Ishikawa (cell line): ENCODE measurements around the gene RETREG1.

Experiments used
- CEBPB ChIP-seq: IDR thresholded peaks from 2 replicates; pipeline ENCODE4 v1.6.1; 2012
- CREB1 ChIP-seq: IDR thresholded peaks from 2 replicates; pipeline ENCODE4 v1.6.1; 2012; ENCODE audit warnings: low read depth
- EGR1 ChIP-seq: IDR thresholded peaks from 2 replicates; pipeline ENCODE4 v1.6.1; 2012
- EP300 ChIP-seq: IDR thresholded peaks from 2 replicates; pipeline ENCODE4 v1.6.1; 2012; ENCODE audit warnings: borderline replicate concordance
- FOXM1 ChIP-seq: IDR thresholded peaks from 2 replicates; pipeline ENCODE4 v1.6.1; 2012; ENCODE audit warnings: low read depth, borderline replicate concordance
- MAX ChIP-seq: IDR thresholded peaks from 2 replicates; pipeline ENCODE4 v1.6.1; 2012
- NFIC ChIP-seq: IDR thresholded peaks from 2 replicates; pipeline ENCODE4 v1.6.1; 2012
- RAD21 ChIP-seq: IDR thresholded peaks from 2 replicates; pipeline ENCODE4 v1.6.1; 2012; ENCODE audit warnings: low read depth
- REST ChIP-seq: IDR thresholded peaks from 2 replicates; pipeline ENCODE4 v1.6.1; 2012; ENCODE audit warnings: low read depth, mild to moderate bottlenecking
- TAF1 ChIP-seq: IDR thresholded peaks from 2 replicates; pipeline ENCODE4 v1.6.1; 2012; ENCODE audit warnings: low read depth, mild to moderate bottlenecking
- TCF12 ChIP-seq: IDR thresholded peaks from 2 replicates; pipeline ENCODE4 v1.6.1; 2012; ENCODE audit warnings: low read depth
- TEAD4 ChIP-seq: IDR thresholded peaks from 2 replicates; pipeline ENCODE4 v1.6.1; 2012
- ZBTB7A ChIP-seq: IDR thresholded peaks from 2 replicates; pipeline ENCODE4 v1.6.1; 2012; ENCODE audit warnings: low read depth
- TF ChIP-seq, protein P1 (sequence below): IDR thresholded peaks from 2 replicates; pipeline ENCODE4 v1.6.1; 2012

DNA sequence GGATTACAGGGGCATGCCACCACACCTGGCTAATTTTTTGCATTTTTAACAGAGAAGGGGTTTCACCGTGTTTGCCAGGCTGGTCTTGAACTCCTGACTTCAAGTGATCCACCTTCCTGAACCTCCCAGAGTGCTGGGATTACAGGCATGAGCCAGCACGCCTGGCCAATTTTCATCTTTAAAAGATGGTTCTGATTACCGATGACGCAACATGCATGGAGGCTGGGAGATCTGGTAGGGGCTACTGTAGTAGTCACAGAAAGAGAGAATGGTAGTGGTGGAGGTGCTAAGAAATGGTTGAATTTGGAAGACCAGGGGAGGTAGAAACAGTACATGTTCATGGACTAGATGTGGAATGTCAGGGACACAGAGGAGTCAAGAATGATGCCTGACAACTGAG lies 22.4 kb upstream of the RETREG1 start:
- TF ChIP-seq EP300: no peak
- no peak for TF ChIP-seq CEBPB
- no peak for TF ChIP-seq REST
- TF ChIP-seq EGR1: no peak
- no peak for TF ChIP-seq MAX
- TF ChIP-seq TCF12: no peak
- TF ChIP-seq CREB1: no peak
- TF ChIP-seq FOXM1: no peak
- no peak for TF ChIP-seq ZBTB7A
- no peak for TF ChIP-seq NFIC
- TF ChIP-seq, protein P1, sequence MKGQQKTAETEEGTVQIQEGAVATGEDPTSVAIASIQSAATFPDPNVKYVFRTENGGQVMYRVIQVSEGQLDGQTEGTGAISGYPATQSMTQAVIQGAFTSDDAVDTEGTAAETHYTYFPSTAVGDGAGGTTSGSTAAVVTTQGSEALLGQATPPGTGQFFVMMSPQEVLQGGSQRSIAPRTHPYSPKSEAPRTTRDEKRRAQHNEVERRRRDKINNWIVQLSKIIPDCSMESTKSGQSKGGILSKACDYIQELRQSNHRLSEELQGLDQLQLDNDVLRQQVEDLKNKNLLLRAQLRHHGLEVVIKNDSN: no peak
- TF ChIP-seq TAF1: no peak
- TF ChIP-seq TEAD4: no peak
- no peak for TF ChIP-seq RAD21
